LHCN-M2 (cell line): ENCODE results near the gene USP6NL. TPM values are rescaled to one million over a fixed set of nuclear protein-coding genes. Genes with fewer than 3 reads are reported as not detected.
"Not testable (repeated sequence)": the region's sequence is repeated elsewhere in the genome, so short reads cannot be mapped to it uniquely, and the experiment has no call there.

ENCODE experiments used
- DNase-seq: peaks from one replicate; pipeline ENCODE4 v3.0.0-alpha.2; 2012; ENCODE audit warnings: low read depth
- total RNA-seq: library from RNA; depleted of rRNA; stranded (reverse); fragments of >200 nt; gene quantifications from 2 replicates; pipeline ENCODE4 v1.2.3, GENCODE V29; 2014

The USP6NL gene
- total RNA-seq, 1 experiment from 2014 or later = 11.4 TPM

DNA sequence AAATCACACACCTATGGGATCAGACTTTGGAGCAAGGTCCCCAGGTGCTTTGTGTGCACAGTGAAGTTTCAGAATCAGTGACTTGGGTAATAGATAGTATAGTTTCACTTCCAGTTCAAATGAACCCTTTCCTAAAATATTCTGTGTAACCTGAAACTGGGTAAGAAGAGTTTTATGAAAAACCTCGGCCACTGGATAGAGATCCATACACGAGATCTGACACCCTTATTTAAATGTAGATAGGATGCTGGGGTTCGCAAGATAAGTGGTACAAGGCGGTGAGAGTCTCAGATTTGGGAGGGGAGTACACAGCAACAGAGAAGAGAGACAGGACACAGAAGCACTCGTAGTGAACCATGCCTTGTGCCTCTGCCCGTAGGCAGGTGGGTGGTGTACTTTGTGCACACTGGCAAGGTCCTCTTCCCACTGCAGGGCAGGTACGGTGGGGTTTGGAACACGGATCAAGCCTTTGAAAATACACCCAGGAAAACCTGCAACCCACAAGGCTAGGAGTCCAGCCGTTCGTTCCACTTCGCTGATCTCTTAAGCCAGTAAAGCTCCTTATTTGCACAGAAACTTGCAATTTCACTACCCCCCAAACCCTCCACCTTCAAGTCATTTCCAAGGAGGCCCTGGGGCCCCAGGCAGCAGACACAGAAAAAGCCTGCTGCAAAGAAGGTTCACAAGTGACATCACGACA lies 162.8 kb downstream of the USP6NL start:
- no peak for DNase-seq

GRCh38 chr10:11448190-11448544 lies 163.3 kb downstream of the USP6NL start:
- no peak for DNase-seq

GRCh38 chr10:11447586-11447985 lies 163.9 kb downstream of the USP6NL start:
- no peak for DNase-seq

DNA sequence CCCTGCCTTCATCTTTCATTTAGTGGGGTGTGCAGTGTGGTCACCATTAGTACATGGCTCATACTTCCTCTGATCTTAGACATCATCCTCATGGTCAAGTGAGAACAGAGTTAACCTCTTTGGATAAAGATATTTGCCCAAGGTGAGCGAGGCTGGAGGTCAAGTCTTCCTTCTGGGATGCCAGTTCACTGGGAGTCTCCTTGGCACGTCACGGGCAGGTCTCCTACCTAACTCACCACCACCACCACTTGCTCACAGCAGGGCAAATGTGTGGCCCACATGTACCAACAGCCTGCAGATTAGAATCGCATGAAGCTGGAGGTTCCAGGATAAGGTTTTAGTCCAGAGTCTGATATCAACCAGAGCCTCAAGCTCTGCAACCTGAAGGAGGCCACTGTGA lies 164.6 kb downstream of the USP6NL start:
- DNase-seq = no peak

DNA sequence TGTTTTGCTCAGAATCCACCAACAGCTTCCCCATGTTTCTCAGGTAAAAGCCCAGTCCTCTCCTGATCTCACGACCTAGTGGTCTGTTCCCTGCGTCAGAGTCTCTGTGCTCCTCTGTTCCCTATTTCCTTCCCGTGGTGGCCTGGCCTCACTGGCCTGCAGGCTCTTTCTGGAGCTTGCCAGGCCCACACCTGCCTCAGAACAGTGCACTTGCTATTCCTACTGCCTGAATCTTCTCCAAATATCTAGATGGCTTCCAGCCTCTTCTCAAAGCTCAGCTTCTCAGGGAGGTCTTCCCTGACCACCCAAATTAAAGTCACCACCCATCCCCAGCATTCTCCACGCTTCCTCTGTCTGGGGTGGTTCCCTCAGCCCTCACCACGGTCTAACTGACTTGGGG lies 165.3 kb downstream of the USP6NL start:
- no peak for DNase-seq

GRCh38 chr10:11444531-11445228 lies 166.8 kb downstream of the USP6NL start:
- DNase-seq = no peak

DNA sequence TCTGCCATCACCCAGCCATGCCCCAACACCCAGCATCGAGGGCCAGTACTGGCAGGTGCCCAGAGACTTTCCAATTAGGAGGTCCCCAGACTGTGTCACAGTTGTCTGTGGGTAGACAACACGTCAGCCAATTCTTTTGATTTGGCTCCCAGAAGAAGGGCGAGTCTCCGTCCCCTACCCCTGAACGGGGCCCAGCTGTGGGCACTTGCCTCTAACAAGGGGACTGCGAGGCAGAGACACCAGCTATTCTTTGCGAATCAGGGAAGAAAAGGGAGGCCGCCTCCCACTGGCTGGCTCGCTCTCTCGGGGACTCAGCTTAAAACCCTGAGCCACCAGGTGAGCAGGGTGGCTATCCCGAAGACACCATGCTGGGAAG lies 167.3 kb downstream of the USP6NL start:
- no peak for DNase-seq

- DNase-seq = no peak
Measured at GRCh38 chr10:11443468-11444154, 167.8 kb downstream of the USP6NL start.

- DNase-seq = no peak
Measured at GRCh38 chr10:11442001-11442773, 169.3 kb downstream of the USP6NL start.

- DNase-seq = no peak
Measured at GRCh38 chr10:11441151-11441535, 170.3 kb downstream of the USP6NL start.

- no peak for DNase-seq
Measured at GRCh38 chr10:11440250-11441150, 170.9 kb downstream of the USP6NL start.

DNA sequence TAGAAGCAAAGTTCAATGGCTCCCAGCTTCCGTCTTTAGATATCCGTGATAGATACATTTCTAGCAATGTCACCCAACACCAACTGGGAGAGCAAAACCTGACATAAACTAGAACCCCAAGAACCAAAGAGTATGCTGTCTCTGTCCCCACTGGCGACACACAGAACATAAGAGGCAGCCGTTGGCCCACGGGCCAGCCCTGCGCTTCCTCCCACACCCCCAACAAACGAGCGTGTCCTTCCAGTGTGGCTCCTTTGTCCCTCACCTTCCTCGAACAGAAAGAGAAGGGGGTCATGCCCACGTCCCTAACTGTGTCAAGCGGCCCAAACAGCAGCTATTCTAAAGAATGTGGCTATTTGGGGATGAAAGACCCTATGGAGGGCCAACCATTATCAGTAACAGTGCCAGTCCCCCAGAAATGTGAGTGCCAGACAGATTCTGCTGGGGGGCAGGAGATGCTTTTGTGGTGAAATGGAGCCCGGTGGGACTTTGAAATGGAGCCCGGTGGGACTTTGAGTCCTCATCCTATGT lies 171.9 kb downstream of the USP6NL start:
- DNase-seq = no peak

- DNase-seq = peak; percentile 61
Measured at GRCh38 chr10:11437391-11438142, 173.9 kb downstream of the USP6NL start.

DNA sequence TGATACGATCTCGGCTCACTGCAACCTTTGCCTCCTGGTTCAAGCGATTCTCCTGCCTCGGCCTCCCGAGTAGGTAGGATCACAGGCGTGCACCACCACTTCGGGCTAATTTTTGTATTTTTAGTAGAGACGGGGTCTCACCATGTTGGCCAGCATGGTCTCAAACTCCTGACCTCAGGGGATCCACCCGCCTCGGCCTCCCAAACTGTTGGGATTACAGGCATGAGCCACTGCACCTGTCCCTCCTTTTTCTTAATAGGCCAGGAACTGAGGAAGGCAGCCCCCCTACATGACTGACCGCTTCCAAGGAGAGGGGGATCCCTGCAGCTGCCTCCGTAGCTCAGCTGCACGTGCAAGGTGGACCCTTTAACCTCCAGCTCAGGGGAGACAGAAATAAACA lies 175.0 kb downstream of the USP6NL start:
- DNase-seq = not testable (repeated sequence)

DNA sequence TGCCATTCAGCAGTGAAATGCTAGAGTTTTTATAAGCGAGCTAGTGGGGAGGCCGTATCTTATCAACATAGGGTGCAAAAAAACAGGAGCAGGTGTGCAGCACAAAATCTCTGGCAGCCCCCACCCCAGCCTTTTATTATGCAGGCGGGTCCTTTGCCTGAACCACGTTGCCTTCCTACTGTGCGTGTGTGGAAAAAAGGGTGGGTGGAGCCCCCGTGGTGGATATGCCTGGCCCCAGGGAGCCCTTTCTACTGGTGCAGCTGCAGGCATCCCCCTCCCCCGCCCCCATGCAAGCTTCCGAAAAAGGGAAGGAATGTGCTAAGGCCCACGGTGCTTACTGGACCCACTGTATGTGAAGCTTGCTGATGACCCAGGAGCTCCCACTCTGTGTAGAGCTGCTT lies 175.9 kb downstream of the USP6NL start:
- no peak for DNase-seq

DNA sequence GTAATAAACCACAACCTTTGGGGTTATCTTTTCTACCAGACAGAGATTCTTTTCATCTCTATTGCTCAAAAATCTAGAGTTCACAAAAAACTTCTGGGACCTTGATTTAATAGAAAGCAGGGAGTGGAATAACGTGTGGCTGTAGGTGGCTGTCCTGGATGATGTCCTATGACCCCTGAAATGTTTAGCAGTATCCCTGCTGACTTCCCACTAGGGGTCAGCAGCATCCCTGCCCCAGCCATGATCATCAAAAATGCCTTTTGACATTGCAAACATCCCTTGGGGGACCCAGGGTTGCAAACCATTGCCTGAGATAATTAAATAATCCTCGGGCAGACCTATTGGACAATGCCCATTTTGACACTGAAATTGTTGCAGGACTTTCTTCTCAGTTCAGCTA lies 177.1 kb downstream of the USP6NL start:
- DNase-seq = peak; percentile 14

DNA sequence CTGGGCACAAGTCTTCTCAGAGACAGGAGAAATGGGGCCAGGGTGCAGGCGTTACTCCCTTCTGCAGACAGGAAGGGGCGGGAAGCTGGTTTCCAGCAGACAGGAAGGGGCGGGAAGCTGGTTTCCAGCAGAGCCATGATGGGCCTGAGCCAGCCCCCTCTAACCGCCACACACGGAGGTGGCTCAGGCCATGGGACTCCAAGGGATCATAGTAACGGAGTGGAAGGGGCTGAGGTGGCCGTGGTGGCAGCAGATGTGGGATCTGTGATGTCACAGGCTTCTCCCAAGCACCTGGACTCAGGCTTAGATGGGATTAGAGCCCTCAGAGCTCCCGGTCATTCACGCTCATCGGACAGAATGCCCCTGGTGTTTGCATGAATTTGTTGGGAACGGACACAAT lies 177.8 kb downstream of the USP6NL start:
- no peak for DNase-seq

- DNase-seq = no peak
Measured at GRCh38 chr10:11431216-11431555, 180.3 kb downstream of the USP6NL start.

- DNase-seq = no peak
Measured at GRCh38 chr10:11430421-11431215, 180.8 kb downstream of the USP6NL start.
